Left renal cortex interstitium (tissue), 4 donors: Measurements from ENCODE around the gene CYP27B1. TPM values are rescaled to one million over a fixed set of nuclear protein-coding genes. Genes with fewer than 3 reads are reported as not detected.
"Not testable (repeated sequence)": the region's sequence is repeated elsewhere in the genome, so short reads cannot be mapped to it uniquely, and the experiment has no call there.

Source experiments
- DNase-seq, 4 donors: peaks; one replicate each; pipeline ENCODE4 v3.0.0-alpha.2; 2013; ENCODE audit warnings: low read depth in 4 of 4, low spot score in 2 of 4, missing footprints in 1 of 4
- polyA plus RNA-seq, 4 donors: library from polyadenylated mRNA; unstranded; fragments of 120-200 nt; gene quantifications; one replicate each; pipeline ENCODE4 v1.2.1, GENCODE V29; 2013; ENCODE audit not compliant: insufficient read length in 4 of 4

CYP27B1 gene
- polyA plus RNA-seq, 4 donors = 0.78 to 1.8 (median 1.3) TPM

- no peak for DNase-seq
Observed at GRCh38 chr12:57724936-57725740, 41.7 kb downstream of the CYP27B1 start.

GRCh38 chr12:57724003-57724935 is 42.6 kb downstream of the CYP27B1 start:
- DNase-seq = no peak

- DNase-seq = no peak
Observed at GRCh38 chr12:57723630-57723962, 43.3 kb downstream of the CYP27B1 start.

GRCh38 chr12:57722716-57723629 is 43.9 kb downstream of the CYP27B1 start:
- DNase-seq = no peak

GRCh38 chr12:57721846-57722608 is 44.9 kb downstream of the CYP27B1 start:
- not testable (repeated sequence) for DNase-seq

- no peak for DNase-seq
Observed at GRCh38 chr12:57720606-57721595, 46.0 kb downstream of the CYP27B1 start.

GRCh38 chr12:57719777-57720605 is 46.9 kb downstream of the CYP27B1 start:
- no peak for DNase-seq

- no peak for DNase-seq
Observed at GRCh38 chr12:57718641-57719528, 48.0 kb downstream of the CYP27B1 start.

- no peak for DNase-seq
Observed at GRCh38 chr12:57717846-57718640, 48.8 kb downstream of the CYP27B1 start.

- no peak for DNase-seq
Observed at GRCh38 chr12:57717131-57717530, 49.7 kb downstream of the CYP27B1 start.

- DNase-seq = no peak
Observed at GRCh38 chr12:57716305-57716704, 50.6 kb downstream of the CYP27B1 start.

- no peak for DNase-seq
Observed at GRCh38 chr12:57715786-57716185, 51.1 kb downstream of the CYP27B1 start.

- not testable (repeated sequence) for DNase-seq
Observed at GRCh38 chr12:57715036-57715748, 51.7 kb downstream of the CYP27B1 start.

- no peak for DNase-seq
Observed at GRCh38 chr12:57713209-57713608, 53.7 kb downstream of the CYP27B1 start.

GRCh38 chr12:57712701-57713100 is 54.2 kb downstream of the CYP27B1 start:
- DNase-seq = no peak
